Measurements from ENCODE around the gene OR4M2.
A peak's percentile ranks its signal among the peaks of the same experiment; 100 is the strongest.
"Not testable (repeated sequence)": the region's sequence is repeated elsewhere in the genome, so short reads cannot be mapped to it uniquely, and the experiment has no call there.

OR4M2 gene, protein sequence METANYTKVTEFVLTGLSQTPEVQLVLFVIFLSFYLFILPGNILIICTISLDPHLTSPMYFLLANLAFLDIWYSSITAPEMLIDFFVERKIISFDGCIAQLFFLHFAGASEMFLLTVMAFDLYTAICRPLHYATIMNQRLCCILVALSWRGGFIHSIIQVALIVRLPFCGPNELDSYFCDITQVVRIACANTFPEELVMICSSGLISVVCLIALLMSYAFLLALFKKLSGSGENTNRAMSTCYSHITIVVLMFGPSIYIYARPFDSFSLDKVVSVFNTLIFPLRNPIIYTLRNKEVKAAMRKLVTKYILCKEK

DNA sequence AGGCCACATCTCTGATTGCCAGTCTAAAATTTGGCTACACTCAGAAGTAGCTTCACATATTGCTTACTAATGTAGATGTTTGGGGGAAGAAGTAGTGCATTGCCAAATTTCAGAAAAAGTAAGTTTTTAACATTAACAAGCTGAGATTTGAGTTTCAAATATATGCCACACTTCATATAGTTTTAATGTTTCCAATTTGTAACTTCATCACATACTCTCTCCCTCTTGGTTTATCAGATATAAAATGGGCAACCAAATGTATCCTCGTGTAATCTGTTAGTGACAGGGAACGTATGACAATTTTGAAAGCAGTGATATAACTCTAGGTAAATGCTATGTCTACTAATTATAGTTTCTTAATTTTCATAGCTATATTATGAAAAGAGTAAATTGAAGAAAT is at the start of gene OR4M2:
Gene OR4M2, plus strand, starts transcription at position 301 of the 400 bp plus-strand sequence. Its CDS starts 98 bp downstream, at position 399.
- DNase-seq = not testable (repeated sequence)

DNA sequence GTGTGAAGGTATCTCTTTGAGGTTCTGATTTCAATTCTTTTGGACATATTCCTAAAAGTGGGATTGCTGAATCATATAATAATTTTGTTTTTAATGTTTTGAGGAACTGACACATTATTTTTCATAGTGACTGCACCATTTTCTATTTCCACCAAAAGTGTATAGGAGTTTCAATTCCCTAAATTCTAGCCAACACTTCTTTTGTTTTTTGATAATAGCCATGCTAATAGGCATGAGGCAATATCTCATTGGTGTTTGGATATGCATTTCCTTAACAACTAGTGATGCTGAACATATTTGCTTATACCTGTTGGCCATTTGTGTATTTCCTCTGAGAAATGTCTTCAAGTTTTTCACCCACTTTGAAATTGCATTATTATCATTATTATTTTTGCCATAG is 11.1 kb upstream of the OR4M2 start:
- DNase-seq = not testable (repeated sequence)

DNA sequence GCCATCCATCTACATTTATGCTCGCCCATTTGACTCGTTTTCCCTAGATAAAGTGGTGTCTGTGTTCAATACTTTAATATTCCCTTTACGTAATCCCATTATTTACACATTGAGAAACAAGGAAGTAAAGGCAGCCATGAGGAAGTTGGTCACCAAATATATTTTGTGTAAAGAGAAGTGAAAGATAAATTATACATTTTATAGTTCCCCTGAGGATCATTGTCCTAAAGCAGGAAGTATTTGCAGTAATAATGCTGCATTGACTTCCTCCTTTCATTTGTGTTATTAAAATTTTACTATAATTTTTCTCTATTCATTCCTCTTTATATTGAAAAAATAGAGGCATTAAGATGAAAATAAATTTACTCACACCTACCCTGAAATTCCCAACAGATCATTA is 1.1 kb downstream of the OR4M2 start:
- DNase-seq = not testable (repeated sequence)

- peak; percentile 3 to 10 for DNase-seq
These were observed 18.4 kb downstream of the OR4M2 start for GRCh38 chr15:22098616-22099253.

DNA sequence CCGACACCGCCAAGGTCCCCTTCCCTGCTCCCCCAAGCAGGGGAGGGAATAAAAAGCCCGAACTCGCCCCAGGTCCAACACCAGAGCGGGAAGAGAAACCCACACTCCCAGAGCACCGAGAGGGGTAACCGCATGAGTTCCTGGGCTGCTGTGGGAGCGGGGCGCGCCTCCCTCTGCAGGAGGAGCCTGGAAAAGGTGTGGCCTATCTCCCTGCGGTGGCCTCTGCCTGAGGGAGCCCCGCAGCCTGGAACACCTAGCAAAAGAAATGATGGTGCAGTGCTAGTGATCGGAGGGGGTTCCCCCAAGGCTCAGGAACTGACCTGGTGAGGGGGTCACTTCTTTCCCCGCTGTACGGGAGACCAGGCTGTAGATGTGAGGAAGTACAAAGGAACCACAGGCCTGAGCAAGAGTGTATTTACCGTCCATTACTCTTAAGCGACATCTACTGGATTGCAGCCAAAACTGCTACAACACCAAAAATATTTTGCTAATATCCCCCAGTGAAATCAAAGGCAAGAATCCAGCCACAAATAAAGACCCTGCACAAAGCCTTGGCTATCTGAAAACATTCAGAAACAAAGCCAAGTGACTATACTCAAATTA is 19.1 kb downstream of the OR4M2 start:
- DNase-seq = not testable (repeated sequence)

GRCh38 chr15:22122033-22122432 is 41.7 kb downstream of the OR4M2 start:
- not testable (repeated sequence) for DNase-seq

Measured in activated T-cell treated with anti-CD3 and anti-CD28 coated beads, Interleukin-2, amount 50 U/mL, for 48 hours (primary cell).